GM19193 (cell line): Measurements from ENCODE around the gene UPF2.

Experiments used
- POLR2A ChIP-seq: IDR thresholded peaks from 4 replicates; pipeline ENCODE4 v1.6.1; 2011; ENCODE audit not compliant: insufficient read depth, insufficient read length; ENCODE audit errors: extremely low read depth

The UPF2 gene

GRCh38 chr10:11933577-11934223 lies 108.9 kb downstream of the UPF2 start:
- TF ChIP-seq POLR2A: no peak

GRCh38 chr10:11931038-11931437 lies 111.6 kb downstream of the UPF2 start:
- no peak for TF ChIP-seq POLR2A

- TF ChIP-seq POLR2A: no peak
Observed at GRCh38 chr10:11930312-11930978, 112.2 kb downstream of the UPF2 start.

- TF ChIP-seq POLR2A: no peak
Observed at GRCh38 chr10:11927746-11928145, 114.9 kb downstream of the UPF2 start.

- TF ChIP-seq POLR2A: no peak
Observed at GRCh38 chr10:11921800-11922392, 120.7 kb downstream of the UPF2 start.

- TF ChIP-seq POLR2A: no peak
Observed at GRCh38 chr10:11919271-11919670, 123.3 kb downstream of the UPF2 start.

GRCh38 chr10:11918384-11918783 lies 124.2 kb downstream of the UPF2 start:
- no peak for TF ChIP-seq POLR2A

GRCh38 chr10:11913079-11913641 lies 129.4 kb downstream of the UPF2 start:
- no peak for TF ChIP-seq POLR2A

- TF ChIP-seq POLR2A: no peak
Observed at GRCh38 chr10:11910102-11910501, 132.5 kb downstream of the UPF2 start.

GRCh38 chr10:11909618-11910017 lies 133.0 kb downstream of the UPF2 start:
- TF ChIP-seq POLR2A: no peak

- TF ChIP-seq POLR2A: no peak
Observed at GRCh38 chr10:11908991-11909390, 133.6 kb downstream of the UPF2 start.

- no peak for TF ChIP-seq POLR2A
Observed at GRCh38 chr10:11908536-11908935, 134.1 kb downstream of the UPF2 start.

GRCh38 chr10:11907914-11908313 lies 134.7 kb downstream of the UPF2 start:
- TF ChIP-seq POLR2A: no peak

- TF ChIP-seq POLR2A: no peak
Observed at GRCh38 chr10:11906714-11907113, 135.9 kb downstream of the UPF2 start.

GRCh38 chr10:11902646-11903045 lies 140.0 kb downstream of the UPF2 start:
- no peak for TF ChIP-seq POLR2A

- no peak for TF ChIP-seq POLR2A
Observed at GRCh38 chr10:11901833-11902475, 140.7 kb downstream of the UPF2 start.

GRCh38 chr10:11901454-11901832 lies 141.2 kb downstream of the UPF2 start:
- TF ChIP-seq POLR2A: no peak

GRCh38 chr10:11901036-11901301 lies 141.6 kb downstream of the UPF2 start:
- no peak for TF ChIP-seq POLR2A
